Esophagus muscularis mucosa (tissue), 4 donors: ENCODE data around the gene CCN5. TPM values are rescaled to one million over a fixed set of nuclear protein-coding genes. Genes with fewer than 3 reads are reported as not detected.

Source experiments
- DNase-seq: peaks from one replicate; pipeline ENCODE4 v3.0.0-alpha.2; 2017; ENCODE audit errors: extremely low spot score
- H3K27ac ChIP-seq, 4 donors: fragments of 200-600 bp; sonication (generic); replicated peaks in 1 of 4; 1 replicate in 3 of 4; 2 replicates in 1 of 4; pipeline ENCODE4 v1.5.1; 2016 to 2019; ENCODE audit warnings: mild to moderate bottlenecking in 1 of 4
- H3K27me3 ChIP-seq, 4 donors: fragments of 200-600 bp; sonication (generic); one replicate each; pipeline versions ENCODE4 v1.5.1 to v1.6.0; 2016 to 2019
- H3K36me3 ChIP-seq, 4 donors: fragments of 200-600 bp; sonication (generic); one replicate each; pipeline ENCODE4 v1.5.1; 2016 to 2019
- H3K4me1 ChIP-seq, 4 donors: fragments of 200-600 bp; sonication (generic); one replicate each; pipeline ENCODE4 v1.5.1; 2016 to 2019
- H3K4me3 ChIP-seq, 4 donors: fragments of 200-600 bp; sonication (generic); 1 replicate in 2 of 4; 2 replicates in 2 of 4; pipeline ENCODE4 v1.5.1; 2016 to 2019; ENCODE audit warnings: mild to moderate bottlenecking in 4 of 4, moderate library complexity in 1 of 4
- H3K9me3 ChIP-seq, 4 donors: fragments of 200-600 bp; sonication (generic); 1 replicate in 3 of 4; 2 replicates in 1 of 4; pipeline ENCODE4 v1.5.1; 2016 to 2019
- EP300 ChIP-seq: sonication (generic); formaldehyde crosslinking; IDR thresholded peaks from one replicate; pipeline ENCODE4 v1.6.1; 2017; ENCODE audit warnings: antibody characterized with exemption
- POLR2A ChIP-seq: fragments of 450-650 bp; IDR thresholded peaks from one replicate; pipeline ENCODE4 v1.6.1; 2017; ENCODE audit warnings: antibody characterized with exemption, moderate library complexity, mild to moderate bottlenecking, low read depth
- POLR2AphosphoS5 ChIP-seq, 2 donors: sonication (generic); formaldehyde crosslinking; IDR thresholded peaks; one replicate each; pipeline ENCODE4 v1.6.1; 2017; ENCODE audit warnings: antibody characterized with exemption in 2 of 2
- WGBS: methylation state at CpG from one replicate; pipeline ENCODE4 v1.1.5; 2018; 5-methylcytosine and 5-hydroxymethylcytosine counted together
- intact Hi-C: fragments of 100-400 bp; cut with DNase I; formaldehyde crosslinking; loops from one replicate; pipeline ENCODE4 v1.15.1; 2023
- total RNA-seq, 4 donors: library from RNA; depleted of rRNA; stranded (reverse); fragments of >200 nt; gene quantifications; one replicate each; pipeline versions ENCODE4 v1.1.0 to v1.2.1, GENCODE V29; 2016
- TF ChIP-seq, protein P1 (sequence below), 3 experiments: fragments of 200-600 bp in 2 of 3; fragments of 450-650 bp in 1 of 3; sonication (generic) in 2 of 3; IDR thresholded peaks; one replicate each; pipeline ENCODE4 v1.5.1; 2017 to 2019; ENCODE audit warnings: antibody characterized with exemption in 3 of 3, mild to moderate bottlenecking in 2 of 3, moderate library complexity in 1 of 3

CCN5 gene
- total RNA-seq, 4 donors from 2014 or later: 350 to 833 (median 456) TPM

DNA sequence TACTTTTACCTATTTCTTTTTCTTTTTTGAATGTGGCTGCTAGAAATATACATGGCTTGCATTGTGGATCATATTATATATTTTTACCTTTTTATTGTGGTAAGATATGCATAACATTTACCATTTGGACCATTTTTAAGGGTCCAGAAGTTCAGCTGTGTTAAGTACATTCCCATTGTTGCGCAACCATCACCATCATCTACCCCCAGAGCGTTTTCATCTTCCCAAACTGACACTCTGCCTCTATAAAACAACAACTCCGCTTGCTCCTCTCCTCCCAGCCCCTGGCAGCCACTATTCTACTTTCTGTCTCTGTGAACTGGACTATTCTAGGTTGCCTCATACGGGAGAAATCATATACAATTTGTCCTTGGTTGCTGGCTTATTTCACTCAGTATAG lies 28.2 kb upstream of the CCN5 start:
- Histone ChIP-seq H3K36me3 (no peaks in the 10 kb centered on the region), H3K4me3 (no peak overlapping the region), H3K9me3 (no peaks in the 10 kb centered on the region), H3K27me3 (no peaks in the 10 kb centered on the region), H3K27ac (no peak overlapping the region), H3K4me1 (peaks cover 31 to 47% (median 44%) of the 10 kb centered on the region in 4 donors)
- 96% methylated on average over 4 of the region's 4 CpGs for WGBS
- intact Hi-C loops: no loop called here
- no peak for DNase-seq
- TF ChIP-seq, protein P1, sequence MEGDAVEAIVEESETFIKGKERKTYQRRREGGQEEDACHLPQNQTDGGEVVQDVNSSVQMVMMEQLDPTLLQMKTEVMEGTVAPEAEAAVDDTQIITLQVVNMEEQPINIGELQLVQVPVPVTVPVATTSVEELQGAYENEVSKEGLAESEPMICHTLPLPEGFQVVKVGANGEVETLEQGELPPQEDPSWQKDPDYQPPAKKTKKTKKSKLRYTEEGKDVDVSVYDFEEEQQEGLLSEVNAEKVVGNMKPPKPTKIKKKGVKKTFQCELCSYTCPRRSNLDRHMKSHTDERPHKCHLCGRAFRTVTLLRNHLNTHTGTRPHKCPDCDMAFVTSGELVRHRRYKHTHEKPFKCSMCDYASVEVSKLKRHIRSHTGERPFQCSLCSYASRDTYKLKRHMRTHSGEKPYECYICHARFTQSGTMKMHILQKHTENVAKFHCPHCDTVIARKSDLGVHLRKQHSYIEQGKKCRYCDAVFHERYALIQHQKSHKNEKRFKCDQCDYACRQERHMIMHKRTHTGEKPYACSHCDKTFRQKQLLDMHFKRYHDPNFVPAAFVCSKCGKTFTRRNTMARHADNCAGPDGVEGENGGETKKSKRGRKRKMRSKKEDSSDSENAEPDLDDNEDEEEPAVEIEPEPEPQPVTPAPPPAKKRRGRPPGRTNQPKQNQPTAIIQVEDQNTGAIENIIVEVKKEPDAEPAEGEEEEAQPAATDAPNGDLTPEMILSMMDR (IDR thresholded peaks at IDR 0.05): no peak
- no peak for TF ChIP-seq POLR2AphosphoS5 (IDR thresholded peaks at IDR 0.05)
- TF ChIP-seq EP300: no peak
- no peak for TF ChIP-seq POLR2A

DNA sequence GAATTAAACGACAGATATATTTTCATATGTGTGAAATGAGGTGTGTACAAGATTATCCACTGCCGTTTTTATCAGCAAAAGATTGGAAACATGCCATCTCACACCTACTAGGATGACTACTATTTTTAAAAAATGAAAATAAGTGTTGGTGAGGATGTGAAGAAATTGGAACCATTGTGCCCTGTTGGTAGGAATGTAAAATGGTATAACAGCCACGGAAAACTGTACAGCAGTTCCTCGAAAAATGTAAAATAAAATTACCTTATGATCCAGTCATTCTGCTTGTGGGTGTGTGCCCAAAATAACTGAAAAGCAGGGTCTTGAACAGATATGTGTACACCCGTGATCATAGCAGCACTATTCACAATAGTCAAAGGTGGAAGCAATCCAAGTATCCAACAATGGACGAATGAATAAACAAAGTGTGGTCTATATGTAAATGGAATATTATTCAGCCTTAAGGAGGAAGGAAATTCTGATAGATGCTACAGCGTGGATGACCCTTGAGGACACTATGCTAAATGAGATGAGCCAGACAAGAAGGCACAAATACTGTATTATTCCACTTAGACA lies 27.0 kb upstream of the CCN5 start:
- no peak for DNase-seq
- peaks cover 43 to 59% (median 56%) of the 10 kb centered on the region in 4 donors for H3K4me1 ChIP-seq
- no peak overlapping the region for H3K4me3 ChIP-seq
- intact Hi-C loops: no loop called here
- H3K27ac ChIP-seq: peak overlapping the region in 2 of 4 donors; percentile 5 to 34
- H3K27me3 ChIP-seq: no peaks in the 10 kb centered on the region
- no peaks in the 10 kb centered on the region for H3K9me3 ChIP-seq
- whole genome bisulfite sequencing: 51% methylated on average over 7 of the region's 7 CpGs
- no peaks in the 10 kb centered on the region for H3K36me3 ChIP-seq
- TF ChIP-seq, protein P1 (IDR thresholded peaks at IDR 0.05): peak in 1 of 3 experiments; percentile 31
- TF ChIP-seq POLR2AphosphoS5 (IDR thresholded peaks at IDR 0.05): no peak

DNA sequence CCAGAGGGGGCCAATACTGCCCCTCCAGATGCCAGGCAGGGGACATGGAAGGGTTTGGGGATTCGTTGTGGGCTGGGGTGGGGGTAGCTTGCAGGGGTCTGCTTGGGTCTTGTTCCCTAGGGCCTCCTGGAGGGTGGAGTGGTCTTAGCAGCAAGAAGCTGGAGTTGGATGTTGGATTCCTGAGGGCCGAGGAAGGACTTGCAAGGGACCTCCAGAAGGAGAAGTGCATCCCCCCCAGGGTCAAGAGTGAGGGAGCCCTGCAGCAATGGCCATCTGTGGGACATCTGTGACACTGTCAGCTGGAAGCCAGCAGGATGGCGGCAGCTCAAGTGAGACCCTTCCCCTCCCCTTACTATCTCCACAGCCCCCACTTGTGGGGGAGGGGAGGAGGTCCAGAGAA lies 25.4 kb upstream of the CCN5 start:
- no peak overlapping the region for H3K4me3 ChIP-seq
- H3K36me3 ChIP-seq: no peaks in the 10 kb centered on the region
- WGBS: 83% methylated on average over 3 of the region's 3 CpGs
- no peak for TF ChIP-seq EP300
- H3K4me1 ChIP-seq: peaks cover 51 to 73% (median 66%) of the 10 kb centered on the region in 4 donors
- intact Hi-C loops: no loop called here
- no peaks in the 10 kb centered on the region for H3K27me3 ChIP-seq
- H3K27ac ChIP-seq: peak overlapping the region; percentile 87 to 91 (median 90)
- no peak for DNase-seq
- no peaks in the 10 kb centered on the region for H3K9me3 ChIP-seq

DNA sequence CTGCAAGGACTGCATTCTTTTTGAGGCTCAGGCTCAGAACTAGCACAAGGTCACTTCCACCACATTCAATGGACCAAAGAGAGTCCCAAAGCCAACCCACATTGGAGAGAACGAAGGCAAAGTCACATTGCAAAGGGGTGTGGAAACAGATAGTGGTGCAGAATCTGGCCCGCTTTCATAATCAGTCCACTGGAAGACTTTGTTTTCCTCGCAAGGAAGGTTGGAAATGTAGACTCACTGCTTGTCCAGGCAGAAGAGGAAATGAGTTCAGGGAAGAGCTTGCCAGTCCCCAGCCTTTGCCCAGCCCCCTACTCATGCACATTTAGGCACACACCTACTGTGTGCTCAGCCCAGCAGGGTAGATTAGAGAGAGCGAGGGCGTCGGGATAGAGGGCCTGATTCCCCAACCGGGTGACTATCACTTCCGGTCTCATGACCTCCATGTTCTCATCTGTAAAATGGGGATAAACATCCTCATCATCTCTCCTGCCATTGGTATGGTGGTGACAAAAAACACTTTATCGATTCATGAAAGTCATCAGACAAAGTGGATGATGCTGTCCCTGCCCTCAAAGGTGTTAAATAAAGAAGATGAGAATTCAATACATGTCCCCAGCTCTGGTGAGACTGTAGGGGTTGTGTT lies 24.3 kb upstream of the CCN5 start:
- Histone ChIP-seq H3K27me3 (no peaks in the 10 kb centered on the region), H3K9me3 (no peaks in the 10 kb centered on the region), H3K36me3 (no peaks in the 10 kb centered on the region), H3K4me1 (peaks cover 52 to 74% (median 67%) of the 10 kb centered on the region in 4 donors), H3K27ac (peak overlapping the region; percentile 87 to 91 (median 90)), H3K4me3 (no peak overlapping the region)
- no peak for DNase-seq
- intact Hi-C loops: no loop called here
- WGBS: 79% methylated on average over 9 of the region's 9 CpGs
- TF ChIP-seq POLR2AphosphoS5 (IDR thresholded peaks at IDR 0.05) (no peak), POLR2A (no peak), EP300 (no peak)
- TF ChIP-seq, protein P1 (IDR thresholded peaks at IDR 0.05): no peak

DNA sequence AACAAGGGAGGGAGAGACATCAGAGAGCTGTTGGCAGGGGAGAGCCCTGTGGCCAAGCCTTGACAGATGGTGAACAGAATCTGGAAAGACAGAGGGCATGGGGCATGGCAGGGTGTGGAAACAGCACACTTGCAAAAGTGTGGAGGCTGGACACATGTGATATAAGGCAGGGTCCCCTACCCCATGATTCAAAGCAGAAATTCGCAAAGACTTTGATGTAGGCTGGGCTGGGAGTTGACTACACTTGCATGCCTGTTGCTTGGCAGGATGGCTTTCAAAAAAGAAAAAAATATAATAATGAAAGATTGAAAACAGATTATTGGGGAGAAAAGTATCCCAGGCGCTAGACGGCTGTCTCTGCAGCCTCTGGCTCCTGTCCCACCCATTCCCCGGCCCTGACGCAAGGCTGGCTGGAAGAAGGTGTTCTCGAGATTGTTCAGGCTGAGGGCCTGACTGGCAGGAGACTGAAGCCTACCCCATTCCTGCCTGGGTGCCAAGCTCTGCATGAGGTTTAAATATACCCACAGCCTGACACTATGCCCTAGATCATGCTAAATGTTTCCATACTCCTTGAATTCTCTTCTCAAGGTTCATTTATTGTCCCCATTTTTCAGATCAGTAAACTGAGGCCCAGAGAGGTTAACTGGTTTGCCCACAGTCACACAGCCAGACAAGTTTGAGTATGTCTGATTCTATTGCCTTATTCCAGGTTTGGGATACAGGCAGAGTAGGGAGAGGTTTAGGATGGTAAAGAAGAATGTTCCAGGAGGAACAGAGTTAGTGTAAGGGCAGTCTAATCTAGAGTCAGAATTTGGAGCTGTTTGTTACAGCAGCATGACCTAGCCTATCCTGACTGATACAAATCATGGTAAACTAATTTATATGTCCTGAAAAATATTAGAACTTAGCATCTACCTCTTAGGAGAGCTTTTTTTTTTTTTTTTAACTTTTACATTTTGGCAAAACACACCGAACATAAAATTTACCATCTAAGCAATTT lies 23.4 kb upstream of the CCN5 start:
- no peaks in the 10 kb centered on the region for H3K36me3 ChIP-seq
- no peak overlapping the region for H3K4me3 ChIP-seq
- no peaks in the 10 kb centered on the region for H3K27me3 ChIP-seq
- peaks cover 58 to 83% (median 75%) of the 10 kb centered on the region in 4 donors for H3K4me1 ChIP-seq
- TF ChIP-seq POLR2A (peak; percentile 6), POLR2AphosphoS5 (IDR thresholded peaks at IDR 0.05) (peak; percentile 82 to 86), EP300 (peak; percentile 79)
- TF ChIP-seq, protein P1 (IDR thresholded peaks at IDR 0.05): no peak
- 59% methylated on average over 7 of the region's 7 CpGs for WGBS
- H3K9me3 ChIP-seq: no peaks in the 10 kb centered on the region
- peak overlapping the region; percentile 87 to 91 (median 90) for H3K27ac ChIP-seq
- intact Hi-C loops: no loop called here
- no peak for DNase-seq
